Gastrocnemius medialis (tissue), 4 donors: ENCODE data around the gene RWDD3.

Source experiments
- CTCF ChIP-seq, 5 experiments: fragments of 450-650 bp in 3 of 5; fragments of 200-600 bp in 2 of 5; sonication (generic) in 2 of 5; IDR thresholded peaks in 4 of 5; conservative IDR thresholded peaks in 1 of 5; 1 replicate in 4 of 5; 2 replicates in 1 of 5; pipeline ENCODE4 v1.5.1; 2016 to 2019; ENCODE audit warnings: antibody characterized with exemption in 5 of 5, mild to moderate bottlenecking in 3 of 5, moderate library complexity in 3 of 5
- POLR2A ChIP-seq, 2 donors: fragments of 450-650 bp; IDR thresholded peaks; one replicate each; pipeline ENCODE4 v1.6.1; 2017; ENCODE audit warnings: antibody characterized with exemption in 2 of 2, mild to moderate bottlenecking in 2 of 2, moderate library complexity in 2 of 2

- no peak for TF ChIP-seq CTCF (IDR thresholded peaks at IDR 0.05 in 4 of 5, conservative IDR thresholded peaks at IDR 0.05 in 1 of 5)
- TF ChIP-seq POLR2A (IDR thresholded peaks at IDR 0.05), result no peak
Observed at GRCh38 chr1:95246511-95246910, 12.5 kb downstream of the RWDD3 start.
